Left renal cortex interstitium (tissue), 4 donors: Measurements from ENCODE around the gene ZNF830. TPM values are rescaled to one million over a fixed set of nuclear protein-coding genes. Genes with fewer than 3 reads are reported as not detected.
A peak's percentile ranks its signal among the peaks of the same experiment; 100 is the strongest.
"Not testable (repeated sequence)": the region's sequence is repeated elsewhere in the genome, so short reads cannot be mapped to it uniquely, and the experiment has no call there.

Source experiments
- DNase-seq, 4 donors: peaks; one replicate each; pipeline ENCODE4 v3.0.0-alpha.2; 2013; ENCODE audit warnings: low read depth in 4 of 4, low spot score in 2 of 4, missing footprints in 1 of 4
- polyA plus RNA-seq, 4 donors: library from polyadenylated mRNA; unstranded; fragments of 120-200 nt; gene quantifications; one replicate each; pipeline ENCODE4 v1.2.1, GENCODE V29; 2013; ENCODE audit not compliant: insufficient read length in 4 of 4

The ZNF830 gene
- polyA plus RNA-seq, 4 donors = 23.8 to 29.0 (median 25.9) TPM

DNA sequence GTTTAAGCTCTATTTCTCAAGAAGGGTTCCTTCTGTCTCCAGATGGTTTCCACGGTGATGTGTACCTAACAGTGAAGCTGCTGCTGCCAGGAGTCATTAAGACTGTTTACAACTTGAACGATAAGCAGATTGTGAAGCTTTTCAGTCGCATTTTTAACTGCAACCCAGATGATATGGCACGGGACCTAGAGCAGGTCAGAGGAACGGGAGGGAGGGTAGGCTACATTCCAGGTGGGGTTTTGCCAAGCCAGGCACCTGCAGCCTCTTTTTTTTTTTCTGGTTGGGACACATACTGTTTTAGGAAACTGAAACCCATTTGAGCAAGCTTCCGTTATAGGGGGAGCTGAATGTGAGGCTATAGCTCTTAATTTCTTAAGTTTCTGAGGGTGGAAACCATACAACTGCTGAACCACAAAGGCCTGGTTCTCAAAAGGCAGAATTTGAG lies 29.6 kb downstream of the ZNF830 start:
- no peak for DNase-seq

DNA sequence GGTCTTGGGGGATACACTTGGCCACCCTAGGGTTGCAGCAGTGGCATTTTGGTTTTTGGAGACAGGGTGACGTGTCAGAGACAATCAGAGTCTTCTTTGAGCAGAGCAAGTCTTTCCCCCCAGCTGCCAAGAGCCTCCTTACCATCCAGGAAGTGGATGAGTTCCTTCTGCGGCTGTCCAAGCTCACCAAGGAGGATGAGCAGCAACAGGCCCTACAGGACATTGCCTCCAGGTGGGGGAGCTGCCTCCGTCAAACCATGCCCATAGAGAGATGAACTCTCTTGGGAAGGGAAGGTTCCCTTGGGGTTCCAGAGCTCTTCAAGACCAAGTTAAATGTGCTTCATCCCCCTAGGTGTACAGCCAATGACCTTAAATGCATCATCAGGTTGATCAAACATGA lies 30.3 kb downstream of the ZNF830 start:
- no peak for DNase-seq

DNA sequence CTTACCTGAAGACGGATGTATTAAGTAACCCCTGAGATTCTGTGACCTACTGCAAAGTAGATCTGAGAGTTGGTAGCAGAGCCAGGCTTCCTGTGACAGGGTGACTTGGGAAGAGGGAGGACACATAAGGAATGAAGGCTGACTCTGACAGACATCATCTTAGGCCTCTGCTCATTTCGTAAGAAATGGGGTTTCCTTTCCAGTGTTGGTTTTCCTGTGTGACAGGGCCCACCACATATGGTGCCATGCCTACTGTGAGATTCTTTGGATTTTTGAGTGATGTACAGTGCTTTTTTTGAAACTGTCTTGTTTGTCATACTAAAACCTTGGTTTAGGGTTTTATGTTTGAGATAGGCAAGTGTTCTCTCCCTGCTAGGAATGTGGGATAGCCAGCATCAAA lies 31.7 kb downstream of the ZNF830 start:
- no peak for DNase-seq

DNA sequence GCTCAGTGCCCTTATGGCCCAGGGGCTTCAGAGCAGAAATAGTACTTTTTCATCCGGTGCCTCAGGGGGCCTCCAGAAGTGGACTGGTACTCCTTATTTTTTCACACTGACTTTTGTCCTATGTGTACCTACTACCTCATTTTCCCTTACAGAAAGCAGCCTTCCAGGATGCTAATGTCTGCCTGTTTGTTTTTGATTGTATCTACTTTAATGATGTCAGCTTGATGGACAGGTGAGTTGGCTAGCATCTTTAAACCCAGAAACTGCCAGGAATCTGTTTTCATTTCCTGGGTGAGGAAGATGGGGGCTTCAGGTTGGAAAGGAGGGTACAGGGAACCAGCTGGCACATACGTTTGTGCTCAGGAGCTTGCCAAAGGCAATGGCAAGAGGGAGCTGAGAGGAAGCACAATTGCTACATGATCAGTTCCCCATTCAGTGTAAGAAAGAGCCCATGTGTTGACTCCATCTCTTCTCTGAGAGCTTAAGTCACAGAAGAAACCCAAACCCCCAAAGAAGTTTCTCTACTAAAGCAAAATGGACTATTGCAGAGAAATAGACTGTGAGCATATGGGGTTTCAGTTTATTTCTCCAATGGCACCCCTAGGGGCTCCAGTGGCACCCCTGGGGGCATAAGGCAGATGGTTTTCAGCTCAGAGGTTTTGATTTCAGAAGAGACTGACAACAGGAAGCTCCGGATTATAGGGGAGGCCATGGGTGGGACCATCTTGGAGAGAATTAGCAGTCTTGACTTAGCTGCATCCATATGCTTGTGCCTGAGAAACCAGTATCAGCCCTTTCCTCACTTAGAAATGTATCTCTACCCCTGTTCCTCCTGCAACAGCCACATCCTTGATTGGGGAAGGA lies 35.3 kb downstream of the ZNF830 start:
- no peak for DNase-seq

DNA sequence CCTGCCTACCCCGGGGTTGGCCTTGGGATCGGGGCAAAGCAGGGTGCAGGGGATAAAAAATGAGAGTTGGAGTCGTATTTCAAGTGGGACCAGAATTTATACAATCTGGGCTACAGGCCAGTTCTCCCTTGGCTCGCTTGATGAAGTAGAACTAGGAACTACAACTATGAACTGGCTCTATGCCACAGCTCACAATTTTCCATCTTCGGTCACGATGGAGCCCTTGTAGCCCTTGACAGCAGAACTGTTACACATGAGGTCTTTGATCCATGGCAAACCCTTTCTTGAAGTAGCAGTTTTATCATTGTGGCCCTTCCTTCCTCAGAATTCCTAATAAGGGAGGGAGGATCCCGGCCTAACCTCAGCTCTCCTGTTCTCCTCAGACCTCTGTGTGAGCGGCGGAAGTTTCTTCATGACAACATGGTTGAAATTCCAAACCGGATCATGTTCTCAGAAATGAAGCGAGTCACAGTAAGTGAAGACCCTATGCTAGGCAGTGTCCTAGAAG lies 36.1 kb downstream of the ZNF830 start:
- DNase-seq = peak in 3 of 4 donors; percentile 68 to 77 (median 70)

DNA sequence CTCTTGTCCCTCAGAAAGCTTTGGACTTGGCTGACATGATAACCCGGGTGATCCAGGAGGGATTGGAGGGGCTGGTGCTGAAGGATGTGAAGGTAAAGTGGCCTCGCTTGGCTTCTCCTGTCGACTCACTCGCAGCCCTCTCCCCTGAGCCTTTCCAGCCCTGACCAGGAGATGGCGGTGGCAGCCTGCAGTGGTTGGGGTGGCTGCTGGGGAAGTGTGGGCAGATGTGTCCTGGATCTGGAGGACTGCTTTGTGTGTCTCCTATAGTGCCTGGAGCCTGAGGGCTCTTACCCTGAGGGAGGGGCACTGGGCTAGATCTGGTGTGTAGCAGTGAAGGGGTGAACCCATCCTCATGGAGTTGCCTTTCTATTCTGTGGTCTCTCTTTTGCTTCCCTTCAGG lies 36.9 kb downstream of the ZNF830 start:
- no peak for DNase-seq

DNA sequence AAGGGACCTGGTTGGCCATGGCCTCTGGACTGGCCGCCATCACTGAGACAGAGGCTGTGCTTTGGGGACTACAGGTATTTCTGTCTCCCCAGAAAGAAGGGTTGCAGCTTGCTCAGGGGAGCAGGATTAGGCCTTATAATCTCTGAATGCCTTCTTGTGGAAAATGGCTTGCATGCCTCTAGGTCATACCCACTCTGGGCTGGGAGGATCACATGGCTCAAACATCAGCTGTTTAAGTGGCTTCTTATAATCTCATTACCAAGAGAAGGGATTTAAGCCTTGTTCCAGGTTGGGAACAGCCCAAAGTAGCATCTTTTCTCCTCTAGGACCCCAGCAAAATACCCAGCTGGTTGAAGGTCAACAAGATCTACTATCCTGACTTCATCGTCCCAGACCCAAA lies 38.1 kb downstream of the ZNF830 start:
- DNase-seq = no peak

DNA sequence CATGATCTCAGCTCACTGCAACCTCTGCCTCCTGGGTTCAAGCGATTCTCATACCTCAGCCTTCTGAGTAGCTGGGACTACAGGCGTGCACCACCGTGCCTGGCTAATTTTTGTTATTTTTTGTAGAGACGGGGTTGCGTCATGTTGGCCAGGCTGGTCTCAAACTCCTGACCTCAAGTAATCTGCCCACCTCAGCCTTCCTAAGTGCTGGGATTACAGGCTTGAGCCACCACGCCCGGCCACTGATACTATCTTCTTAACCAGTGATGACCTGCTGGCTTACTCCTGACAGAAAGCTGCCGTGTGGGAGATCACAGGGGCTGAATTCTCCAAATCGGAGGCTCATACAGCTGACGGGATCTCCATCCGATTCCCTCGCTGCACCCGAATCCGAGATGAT lies 39.6 kb downstream of the ZNF830 start:
- DNase-seq = not testable (repeated sequence)

DNA sequence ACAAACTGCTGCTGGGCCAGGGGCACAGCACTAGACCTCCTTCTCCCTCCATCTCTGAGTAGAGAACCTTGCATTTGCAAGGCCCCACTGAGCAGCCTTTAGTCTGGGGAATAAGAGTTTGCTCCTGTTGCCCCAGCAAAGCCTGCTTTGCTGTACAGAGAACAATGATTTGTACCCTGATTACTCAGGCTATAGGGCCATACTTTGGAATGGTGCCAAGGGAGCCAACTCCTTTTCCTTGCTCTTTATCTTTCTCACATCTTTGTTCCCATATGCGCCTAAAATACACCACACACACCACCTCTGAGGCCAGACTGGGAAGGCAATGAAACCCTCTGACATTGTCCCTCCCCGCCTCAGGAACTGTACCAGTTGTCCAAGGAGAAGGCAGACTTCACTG lies 40.2 kb downstream of the ZNF830 start:
- no peak for DNase-seq

DNA sequence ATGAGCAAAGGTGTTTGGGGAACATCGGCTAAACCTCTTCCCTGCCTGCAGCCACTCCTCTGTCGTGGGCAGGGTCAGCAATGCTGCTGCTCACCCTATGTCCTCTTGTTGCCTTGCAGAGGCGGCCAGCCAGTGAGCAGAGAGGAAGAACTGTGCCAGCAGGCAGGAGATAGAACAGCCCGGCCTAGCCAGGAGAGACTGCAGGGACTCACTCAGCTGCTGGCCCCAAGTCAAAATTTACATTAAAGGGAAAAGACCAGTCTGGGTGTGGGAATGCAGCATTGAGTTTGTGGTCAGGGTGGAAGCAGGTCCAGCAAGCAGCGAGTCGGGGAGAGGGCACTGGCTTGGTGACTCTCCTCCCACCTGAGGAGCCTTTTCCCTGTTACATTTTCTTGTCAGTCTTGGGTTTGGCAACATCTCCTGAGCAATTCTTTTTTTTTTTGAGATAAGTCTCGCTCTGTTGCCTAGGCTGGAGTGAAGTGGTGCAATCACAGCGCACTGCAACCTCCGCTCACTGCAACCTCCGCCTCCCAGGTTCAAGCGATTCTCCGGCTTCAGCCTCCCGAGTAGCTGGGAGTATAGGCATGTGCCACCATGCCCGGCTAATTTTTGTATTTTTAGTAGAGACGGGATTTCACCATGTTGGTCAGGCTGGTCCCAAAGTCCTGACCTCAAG lies 41.7 kb downstream of the ZNF830 start:
- DNase-seq = no peak

DNA sequence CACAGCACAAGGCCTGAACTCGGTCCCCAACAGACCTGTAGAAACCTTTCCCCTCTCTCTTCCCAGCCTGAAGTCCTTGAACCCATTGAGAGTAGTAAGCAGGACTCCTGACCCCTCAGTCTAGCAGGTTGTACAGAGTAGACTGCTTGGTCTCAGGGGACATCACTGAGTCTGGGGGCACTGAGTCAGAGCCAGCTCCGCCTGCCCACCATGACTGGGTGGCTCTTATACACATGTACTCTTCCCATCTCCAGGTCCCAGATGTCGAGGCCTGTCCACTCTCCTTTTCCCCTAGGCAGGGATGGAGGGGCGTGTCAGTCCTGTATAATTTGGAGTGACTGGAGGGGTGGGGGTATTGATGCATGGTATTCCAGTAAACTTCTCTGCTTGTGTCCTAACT lies 42.4 kb downstream of the ZNF830 start:
- no peak for DNase-seq

DNA sequence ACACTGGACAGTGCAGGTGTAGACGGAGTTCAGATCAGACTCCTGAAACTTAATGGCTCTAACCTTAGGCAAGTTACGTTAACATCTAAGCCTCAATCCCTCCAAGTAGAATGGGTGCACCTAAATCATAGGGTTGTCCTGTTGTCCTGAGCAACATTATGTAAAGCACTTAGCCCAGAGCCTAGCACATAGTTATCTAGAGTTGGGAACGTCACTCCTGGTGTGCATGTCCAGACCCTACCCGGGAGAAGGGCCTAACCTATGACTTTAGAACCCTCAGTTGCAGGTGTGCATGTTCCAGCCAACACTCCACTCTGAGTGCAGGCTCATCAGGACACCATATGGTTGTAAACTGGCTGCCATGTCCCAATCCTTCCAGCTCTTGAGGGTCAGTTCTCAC lies 45.0 kb downstream of the ZNF830 start:
- no peak for DNase-seq

DNA sequence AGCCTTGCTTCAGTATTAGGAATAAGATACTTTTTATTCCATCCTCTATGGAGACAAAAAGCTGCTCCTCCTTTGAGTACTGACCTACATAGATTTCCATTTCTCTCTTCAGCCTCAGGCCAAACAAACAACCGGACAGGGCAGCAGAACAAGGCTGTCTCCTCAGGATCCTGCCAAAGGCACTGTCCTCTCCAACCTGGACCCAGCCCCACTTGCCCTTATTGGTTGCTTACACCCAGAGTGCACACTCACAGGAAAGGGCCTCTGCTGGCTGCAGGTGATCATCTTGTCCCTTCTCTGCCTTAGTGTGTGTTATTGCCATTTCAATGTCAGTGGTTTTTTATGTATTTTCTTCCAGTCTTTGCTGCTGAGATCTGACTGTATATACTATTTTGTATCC lies 45.6 kb downstream of the ZNF830 start:
- DNase-seq = no peak

DNA sequence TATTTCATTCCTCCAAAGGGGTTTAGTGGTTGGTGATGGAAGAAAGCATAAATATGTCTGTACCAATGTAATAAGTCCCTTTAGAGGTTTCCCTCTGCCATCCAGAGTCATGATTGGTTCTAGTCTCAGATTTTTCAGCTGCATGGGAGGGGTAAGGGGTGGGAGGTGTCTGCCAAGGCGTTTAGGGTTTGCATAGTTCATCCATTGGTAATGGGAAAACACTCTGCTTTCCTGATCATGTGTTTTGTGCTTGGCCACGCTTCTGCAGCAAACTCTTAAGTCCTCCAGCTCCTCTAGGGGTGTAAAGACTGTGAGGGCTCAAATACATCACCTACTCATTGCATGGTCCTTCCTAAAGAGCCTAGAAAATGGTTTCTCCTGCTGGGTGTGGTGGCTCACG lies 48.8 kb downstream of the ZNF830 start:
- no peak for DNase-seq

DNA sequence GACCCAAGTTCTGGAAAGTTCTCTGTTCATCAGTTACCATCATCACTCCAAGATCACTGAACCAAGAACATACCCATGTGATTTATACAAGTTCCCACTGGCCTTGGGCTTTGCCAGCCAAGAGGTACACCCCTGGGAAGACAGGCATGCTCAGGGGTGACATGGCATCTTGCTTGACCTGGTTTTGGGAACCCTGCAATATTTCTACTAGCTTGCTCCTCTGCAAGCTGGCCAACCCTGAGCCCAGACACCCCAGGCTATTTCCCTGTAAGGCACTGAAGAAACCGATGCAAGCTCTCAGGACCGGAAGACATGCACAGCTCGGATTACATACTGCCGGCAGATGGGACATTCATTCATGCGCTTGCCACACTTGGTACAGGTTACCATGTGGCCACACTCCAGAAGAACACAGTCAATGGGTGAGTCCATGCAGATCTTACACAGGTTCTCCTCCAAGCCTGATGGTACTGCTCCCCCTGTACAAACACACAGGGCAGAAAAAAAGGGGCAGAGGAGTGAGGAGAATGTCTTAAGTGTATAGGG lies 50.4 kb downstream of the ZNF830 start:
- DNase-seq = no peak

Other genes starting within 250 kb of the ZNF830 start
- 1 to 10 TPM; 4.3 to 7.4 (median 5.6) TPM for gene CCT6B, start 80 bp upstream of the ZNF830 start, polyA plus RNA-seq
- 10 to 100 TPM; 30.1 to 45.9 (median 37.3) TPM for gene LIG3, start 19.0 kb downstream of the ZNF830 start, polyA plus RNA-seq
- 10 to 100 TPM; 17.8 to 25.2 (median 22.9) TPM for gene RFFL, start 102.2 kb downstream of the ZNF830 start, polyA plus RNA-seq
- 10 to 100 TPM in 3 of 4 donors, 1 to 10 TPM in 1; 9.8 to 14.5 (median 12.9) TPM for gene RAD51D, start 158.3 kb downstream of the ZNF830 start, polyA plus RNA-seq
- under 1 TPM in 3 of 4 donors, not detected in 1; 0.22 to 0.27 (median 0.27) TPM for gene FNDC8, start 160.1 kb downstream of the ZNF830 start, polyA plus RNA-seq
- gene NLE1, start 180.8 kb downstream of the ZNF830 start, polyA plus RNA-seq = 10 to 100 TPM; 16.7 to 22.8 (median 17.8) TPM
- under 1 TPM; 0.06 to 0.16 (median 0.15) TPM for gene UNC45B, start 186.3 kb downstream of the ZNF830 start, polyA plus RNA-seq
- gene SLC35G3, start 232.9 kb downstream of the ZNF830 start, polyA plus RNA-seq = not detected